Cardiac muscle cell (in vitro differentiated cells and primary cell): ENCODE data around the gene DLG2. TPM values are rescaled to one million over a fixed set of nuclear protein-coding genes. Genes with fewer than 3 reads are reported as not detected.

Experiments
- DNase-seq, 2 donors: peaks; one replicate each; pipeline versions ENCODE4 v3.0.0 to v3.0.0-alpha.2; 2010 to 2017; ENCODE audit warnings: low read depth in 1 of 2, low spot score in 1 of 2
- H3K27ac ChIP-seq: fragments of 200-600 bp; sonication (generic); 2 replicates; pipeline ENCODE4 v1.5.1; 2016
- H3K27me3 ChIP-seq: fragments of 200-600 bp; sonication (generic); 2 replicates; pipeline ENCODE4 v1.6.0; 2016; ENCODE audit warnings: control low read depth
- H3K36me3 ChIP-seq: fragments of 200-600 bp; sonication (generic); 2 replicates; pipeline ENCODE4 v1.5.1; 2016; ENCODE audit warnings: control low read depth
- H3K4me1 ChIP-seq: fragments of 200-600 bp; sonication (generic); 2 replicates; pipeline ENCODE4 v1.8.1; 2017; ENCODE audit warnings: low read depth, mild to moderate bottlenecking, mixed run types
- H3K4me3 ChIP-seq: fragments of 200-600 bp; sonication (generic); 2 replicates; pipeline ENCODE4 v1.5.1; 2016; ENCODE audit warnings: mild to moderate bottlenecking
- H3K9me3 ChIP-seq: fragments of 200-600 bp; sonication (generic); 2 replicates; pipeline ENCODE4 v1.5.1; 2017; ENCODE audit warnings: low read depth, mild to moderate bottlenecking, control low read depth
- polyA plus RNA-seq: library from polyadenylated mRNA; unstranded; fragments of >200 nt; fragmentation: Nextera tagmentation; extraction: Ambion mirVana; gene quantifications from 2 replicates; pipeline ENCODE4 v1.2.1, GENCODE V29; 2016
- total RNA-seq: library from RNA; depleted of rRNA; stranded (reverse); fragments of >200 nt; gene quantifications from 2 replicates; pipeline ENCODE4 v1.2.3, GENCODE V29; 2016
- TF ChIP-seq, protein P1 (sequence below): IDR thresholded peaks from 2 replicates; pipeline ENCODE4 v1.5.1; 2012; ENCODE audit warnings: low read depth, mild to moderate bottlenecking, low read length

DLG2 gene
- total and polyA plus RNA-seq, 2 experiments from 2014 or later, result 3.5 to 15.9 TPM

DNA sequence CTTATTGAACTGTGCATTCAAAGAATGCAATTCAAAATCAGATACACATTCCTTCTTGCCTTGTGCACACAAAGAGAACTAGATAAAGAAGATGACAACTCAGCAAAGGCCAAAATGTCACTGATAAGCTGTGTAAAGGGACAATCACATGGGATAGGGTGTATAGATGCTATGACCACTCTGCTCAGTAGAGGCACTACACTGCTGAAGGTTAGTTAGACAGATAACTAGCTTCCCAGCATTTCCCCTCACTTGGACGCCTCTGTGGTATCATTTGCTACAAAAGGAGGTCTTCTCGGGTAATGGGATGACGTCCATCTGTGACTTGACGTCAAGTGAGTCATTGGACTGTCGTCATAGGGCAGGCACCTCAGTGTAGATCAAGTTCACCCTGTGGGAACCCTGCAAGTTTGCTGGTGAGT is 1916.0 kb downstream of the DLG2 start:
- TF ChIP-seq, protein P1, sequence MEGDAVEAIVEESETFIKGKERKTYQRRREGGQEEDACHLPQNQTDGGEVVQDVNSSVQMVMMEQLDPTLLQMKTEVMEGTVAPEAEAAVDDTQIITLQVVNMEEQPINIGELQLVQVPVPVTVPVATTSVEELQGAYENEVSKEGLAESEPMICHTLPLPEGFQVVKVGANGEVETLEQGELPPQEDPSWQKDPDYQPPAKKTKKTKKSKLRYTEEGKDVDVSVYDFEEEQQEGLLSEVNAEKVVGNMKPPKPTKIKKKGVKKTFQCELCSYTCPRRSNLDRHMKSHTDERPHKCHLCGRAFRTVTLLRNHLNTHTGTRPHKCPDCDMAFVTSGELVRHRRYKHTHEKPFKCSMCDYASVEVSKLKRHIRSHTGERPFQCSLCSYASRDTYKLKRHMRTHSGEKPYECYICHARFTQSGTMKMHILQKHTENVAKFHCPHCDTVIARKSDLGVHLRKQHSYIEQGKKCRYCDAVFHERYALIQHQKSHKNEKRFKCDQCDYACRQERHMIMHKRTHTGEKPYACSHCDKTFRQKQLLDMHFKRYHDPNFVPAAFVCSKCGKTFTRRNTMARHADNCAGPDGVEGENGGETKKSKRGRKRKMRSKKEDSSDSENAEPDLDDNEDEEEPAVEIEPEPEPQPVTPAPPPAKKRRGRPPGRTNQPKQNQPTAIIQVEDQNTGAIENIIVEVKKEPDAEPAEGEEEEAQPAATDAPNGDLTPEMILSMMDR, result no peak
- H3K9me3 ChIP-seq, result no peaks in the 10 kb centered on the region
- no peaks in the 10 kb centered on the region for H3K4me1 ChIP-seq
- H3K27me3 ChIP-seq, result no peaks in the 10 kb centered on the region
- DNase-seq, result no peak
- H3K4me3 ChIP-seq, result no peak overlapping the region
- no peaks in the 10 kb centered on the region for H3K36me3 ChIP-seq
- H3K27ac ChIP-seq, result no peak overlapping the region

DNA sequence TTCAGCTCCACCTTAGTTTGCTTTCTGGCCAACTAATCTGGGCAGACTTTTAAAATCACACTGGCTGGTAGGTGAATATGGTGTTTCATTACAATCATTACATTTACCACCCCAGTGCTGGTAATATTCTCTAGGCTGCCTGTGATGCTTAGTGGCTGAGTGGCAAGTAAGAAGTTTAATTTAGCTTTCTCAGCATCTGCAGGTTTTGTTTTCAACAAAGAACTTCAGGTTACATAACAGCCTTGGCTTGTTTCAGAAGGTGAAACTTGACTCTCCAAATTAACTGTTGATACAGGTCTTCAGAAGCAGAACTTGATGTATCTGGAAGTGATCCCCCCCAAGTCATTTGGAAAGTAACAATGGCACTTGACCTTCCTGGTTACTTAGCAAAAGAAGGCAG is 1917.7 kb downstream of the DLG2 start:
- DNase-seq, result no peak
- Histone ChIP-seq H3K27me3 (no peaks in the 10 kb centered on the region), H3K27ac (no peak overlapping the region), H3K4me3 (no peak overlapping the region), H3K4me1 (no peaks in the 10 kb centered on the region), H3K9me3 (no peaks in the 10 kb centered on the region), H3K36me3 (no peaks in the 10 kb centered on the region)
- TF ChIP-seq, protein P1, result no peak

DNA sequence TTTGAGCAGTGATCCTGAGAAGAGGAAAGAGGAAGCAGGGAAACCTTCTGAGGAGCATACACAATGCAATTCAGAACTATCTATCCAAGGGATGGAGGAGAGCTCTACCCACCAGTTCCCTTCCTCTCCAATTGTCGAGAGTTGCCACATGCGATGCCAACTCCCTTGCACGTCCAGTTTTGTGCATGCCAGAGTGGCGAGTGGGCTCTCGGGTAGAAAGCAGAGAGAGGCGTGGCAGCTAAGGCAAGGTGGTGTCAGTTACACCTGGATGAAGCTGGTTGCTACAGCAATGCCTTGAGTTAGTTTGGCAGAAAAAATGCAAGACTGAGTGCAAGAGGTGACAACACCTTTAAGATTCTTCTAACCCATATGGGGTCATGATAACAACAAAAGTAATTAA is 1920.6 kb downstream of the DLG2 start:
- DNase-seq, result no peak
- H3K9me3 ChIP-seq, result no peaks in the 10 kb centered on the region
- H3K36me3 ChIP-seq, result no peaks in the 10 kb centered on the region
- no peaks in the 10 kb centered on the region for H3K4me1 ChIP-seq
- TF ChIP-seq, protein P1, result no peak
- no peak overlapping the region for H3K27ac ChIP-seq
- H3K4me3 ChIP-seq, result no peak overlapping the region
- no peaks in the 10 kb centered on the region for H3K27me3 ChIP-seq

DNA sequence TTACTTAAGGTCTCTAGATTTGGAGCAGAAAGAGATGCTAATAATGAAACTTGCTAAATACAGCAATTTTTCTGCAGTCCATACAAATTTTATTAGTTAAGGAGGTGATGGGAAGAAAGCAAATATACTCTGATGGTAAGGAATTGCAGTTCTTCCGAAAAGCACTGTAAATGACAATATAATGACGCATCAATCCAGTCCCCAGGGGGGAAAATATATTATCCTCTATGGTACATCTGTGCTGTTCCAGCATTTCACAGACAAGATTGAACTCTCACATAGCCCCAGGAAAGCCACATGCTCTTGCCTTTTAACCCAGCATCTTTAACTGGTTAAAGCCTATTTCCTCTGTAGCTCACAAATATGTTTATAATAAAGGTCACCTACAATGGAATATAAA is 1924.3 kb downstream of the DLG2 start:
- Histone ChIP-seq H3K4me1 (no peaks in the 10 kb centered on the region), H3K9me3 (no peaks in the 10 kb centered on the region), H3K27ac (no peak overlapping the region), H3K4me3 (no peak overlapping the region), H3K27me3 (no peaks in the 10 kb centered on the region), H3K36me3 (no peaks in the 10 kb centered on the region)
- no peak for DNase-seq
- TF ChIP-seq, protein P1, result no peak

DNA sequence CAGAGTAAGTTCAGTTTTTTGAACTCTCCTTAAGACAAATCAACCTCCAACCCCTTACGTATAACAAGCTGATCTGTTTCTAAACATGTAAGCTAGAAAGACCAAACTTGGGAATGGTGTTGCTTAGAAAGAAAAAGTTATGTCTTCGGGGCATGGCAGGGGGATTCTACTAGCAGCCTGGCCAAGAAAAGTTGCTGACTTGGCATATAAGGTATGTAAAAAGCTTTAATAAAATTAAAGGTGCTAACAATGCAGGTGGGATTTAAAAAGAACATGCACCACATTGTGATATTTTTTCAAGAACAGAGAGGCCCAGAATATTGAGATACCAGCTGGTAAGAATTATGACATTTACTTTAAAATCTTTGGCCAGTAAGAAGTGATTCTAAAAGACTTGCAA is 1929.6 kb downstream of the DLG2 start:
- no peak overlapping the region for H3K27ac ChIP-seq
- H3K4me1 ChIP-seq, result no peaks in the 10 kb centered on the region
- no peak overlapping the region for H3K4me3 ChIP-seq
- no peak for DNase-seq
- no peaks in the 10 kb centered on the region for H3K27me3 ChIP-seq
- TF ChIP-seq, protein P1, result no peak
- no peaks in the 10 kb centered on the region for H3K36me3 ChIP-seq
- no peaks in the 10 kb centered on the region for H3K9me3 ChIP-seq

DNA sequence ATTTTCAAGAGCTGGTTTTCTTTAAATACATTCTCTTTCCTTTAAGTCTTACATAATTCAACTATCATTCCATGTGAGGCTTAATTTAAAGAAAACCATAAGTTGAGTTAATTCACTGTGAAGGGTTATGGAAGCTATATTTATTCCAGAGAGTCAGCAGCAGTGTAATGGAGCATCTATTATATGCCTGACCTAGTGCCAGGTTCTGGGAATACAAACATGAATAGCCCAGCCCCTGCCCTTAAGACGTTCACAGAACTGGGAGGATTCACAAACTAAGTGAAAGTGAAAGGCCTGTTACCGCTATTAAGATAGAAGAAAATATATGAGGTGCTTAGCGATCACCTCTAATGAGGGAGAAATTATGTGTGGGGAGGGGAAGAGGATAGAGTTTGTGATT is 1932.1 kb downstream of the DLG2 start:
- TF ChIP-seq, protein P1, result no peak
- DNase-seq, result no peak
- H3K4me3 ChIP-seq, result no peak overlapping the region
- H3K4me1 ChIP-seq, result peaks cover 4% of the 10 kb centered on the region
- no peaks in the 10 kb centered on the region for H3K36me3 ChIP-seq
- no peaks in the 10 kb centered on the region for H3K9me3 ChIP-seq
- H3K27ac ChIP-seq, result no peak overlapping the region
- H3K27me3 ChIP-seq, result no peaks in the 10 kb centered on the region
